GM23338 (cell line): Measurements from ENCODE around the gene SHISAL2B. TPM values are rescaled to one million over a fixed set of nuclear protein-coding genes. Genes with fewer than 3 reads are reported as not detected.

Source experiments
- ATAC-seq: fragments of 200-7000 bp; cut with Tn5 transposase; 3 replicates; pipeline ENCODE4 v1.9.1; 2020
- DNase-seq: peaks from one replicate; pipeline ENCODE4 v3.0.0-alpha.2; 2015; ENCODE audit warnings: low spot score
- H2AFZ ChIP-seq: fragments of 200-600 bp; sonication (generic); 2 replicates; pipeline ENCODE4 v1.8.0; 2016; ENCODE audit warnings: antibody characterized with exemption, mild to moderate bottlenecking, moderate library complexity
- H3F3A ChIP-seq: fragments of 200-600 bp; sonication (generic); replicated peaks from 2 replicates; pipeline ENCODE4 v1.8.0; 2017; ENCODE audit warnings: antibody characterized with exemption, mixed run types, low read depth
- H3K27ac ChIP-seq: fragments of 200-600 bp; sonication (generic); 2 replicates; pipeline ENCODE4 v1.6.1; 2016; ENCODE audit warnings: low read depth
- H3K27me3 ChIP-seq: fragments of 200-600 bp; sonication (generic); 2 replicates; pipeline ENCODE4 v1.8.0; 2016; ENCODE audit warnings: mild to moderate bottlenecking, mixed run types, moderate library complexity; ENCODE audit not compliant: insufficient read depth
- H3K36me3 ChIP-seq: fragments of 200-600 bp; sonication (generic); 2 replicates; pipeline ENCODE4 v1.8.0; 2016; ENCODE audit warnings: mild to moderate bottlenecking; ENCODE audit not compliant: insufficient read depth
- H3K4me1 ChIP-seq: fragments of 200-600 bp; sonication (generic); 2 replicates; pipeline ENCODE4 v1.8.0; 2016; ENCODE audit warnings: mild to moderate bottlenecking, moderate library complexity; ENCODE audit not compliant: insufficient read depth
- H3K4me2 ChIP-seq: fragments of 200-600 bp; sonication (generic); 2 replicates; pipeline ENCODE4 v1.7.1; 2017; ENCODE audit warnings: mixed run types
- H3K4me3 ChIP-seq: fragments of 200-600 bp; sonication (generic); 2 replicates; pipeline ENCODE4 v1.6.1; 2016; ENCODE audit warnings: mixed run types
- H3K79me2 ChIP-seq: fragments of 200-600 bp; sonication (generic); replicated peaks from 2 replicates; pipeline ENCODE4 v1.8.0; 2017; ENCODE audit warnings: mild to moderate bottlenecking; ENCODE audit not compliant: insufficient read depth
- H3K9me2 ChIP-seq: fragments of 200-600 bp; sonication (generic); 2 replicates; pipeline ENCODE4 v1.8.0; 2017; ENCODE audit not compliant: insufficient read depth
- H4K20me1 ChIP-seq: fragments of 200-600 bp; sonication (generic); replicated peaks from 2 replicates; pipeline ENCODE4 v1.8.0; 2017; ENCODE audit warnings: mild to moderate bottlenecking; ENCODE audit not compliant: insufficient read depth
- H3K27ac Mint-ChIP-seq: 2 replicates; pipeline ENCODE4 v1.8.0; 2020; ENCODE audit warnings: inconsistent platforms, mild to moderate bottlenecking, moderate library complexity, mixed read lengths
- H3K27me3 Mint-ChIP-seq: 3 replicates; pipeline ENCODE4 v1.8.0; 2022; ENCODE audit warnings: low read depth, mild to moderate bottlenecking, moderate library complexity, mixed read lengths, inconsistent platforms; ENCODE audit not compliant: insufficient read depth, poor library complexity
- H3K36me3 Mint-ChIP-seq: 3 replicates; pipeline ENCODE4 v1.8.0; 2021; ENCODE audit warnings: low read depth, mild to moderate bottlenecking, inconsistent platforms, moderate library complexity, mixed read lengths
- H3K4me1 Mint-ChIP-seq: 3 replicates; pipeline ENCODE4 v1.8.0; 2020; ENCODE audit warnings: mild to moderate bottlenecking, inconsistent platforms, mixed read lengths
- H3K4me3 Mint-ChIP-seq: 3 replicates; pipeline ENCODE4 v1.8.0; 2021; ENCODE audit warnings: moderate library complexity, mild to moderate bottlenecking, inconsistent platforms, mixed read lengths
- H3K9me3 Mint-ChIP-seq: 3 replicates; pipeline ENCODE4 v1.8.0; 2020; ENCODE audit warnings: moderate library complexity, mild to moderate bottlenecking, inconsistent platforms, mixed read lengths
- NANOG ChIP-seq: IDR thresholded peaks from 2 replicates; pipeline ENCODE4 v1.6.1; 2016; ENCODE audit warnings: antibody characterized with exemption, borderline replicate concordance
- POLR2AphosphoS5 ChIP-seq: IDR thresholded peaks from 2 replicates; pipeline ENCODE4 v1.6.1; 2016; ENCODE audit warnings: antibody characterized with exemption, low read depth
- ZNF114 ChIP-seq: fragments of 250-450 bp; sonication (Bioruptor Pico); IDR thresholded peaks from 2 replicates; pipeline ENCODE4 v1.5.0; 2020; ENCODE audit warnings: mild to moderate bottlenecking, moderate library complexity
- ZNF331 ChIP-seq: fragments of 250-450 bp; sonication (Bioruptor Pico); IDR thresholded peaks from 2 replicates; pipeline ENCODE4 v1.5.0; 2020; ENCODE audit warnings: low read depth, mild to moderate bottlenecking, moderate library complexity
- polyA plus RNA-seq: library from polyadenylated mRNA; unstranded; fragments of >200 nt; fragmentation: Nextera tagmentation; extraction: Ambion mirVana; gene quantifications from 2 replicates; pipeline ENCODE4 v1.2.1, GENCODE V29; 2016
- total RNA-seq: library from RNA; depleted of rRNA; stranded (reverse); fragments of >200 nt; shearing (Covaris generic); gene quantifications from 2 replicates; pipeline ENCODE4 v1.2.3, GENCODE V29; 2014
- TF ChIP-seq, protein P1 (sequence below): IDR thresholded peaks from one replicate; pipeline ENCODE4 v1.6.1; 2018; ENCODE audit warnings: antibody characterized with exemption; ENCODE audit not compliant: unreplicated experiment
- TF ChIP-seq, protein P2 (sequence below): fragments of 250-450 bp; sonication (Bioruptor Pico); IDR thresholded peaks from 2 replicates; pipeline ENCODE4 v1.5.0; 2020; ENCODE audit warnings: mild to moderate bottlenecking, moderate library complexity
- TF ChIP-seq, protein P3 (sequence below), 2 experiments: fragments of 200-600 bp in 1 of 2; sonication (generic) in 1 of 2; conservative IDR thresholded peaks; 2 replicates each; pipeline versions ENCODE4 v1.5.1 to v1.6.1; 2016 to 2017; ENCODE audit warnings: antibody characterized with exemption in 2 of 2, low read depth in 2 of 2, mild to moderate bottlenecking in 2 of 2, moderate library complexity in 1 of 2
- TF ChIP-seq, protein P4 (sequence below): IDR thresholded peaks from 2 replicates; pipeline ENCODE4 v1.6.1; 2016; ENCODE audit warnings: antibody characterized with exemption

SHISAL2B gene
- total and polyA plus RNA-seq, 2 experiments from 2014 or later, result 12.3 to 21.1 TPM

DNA sequence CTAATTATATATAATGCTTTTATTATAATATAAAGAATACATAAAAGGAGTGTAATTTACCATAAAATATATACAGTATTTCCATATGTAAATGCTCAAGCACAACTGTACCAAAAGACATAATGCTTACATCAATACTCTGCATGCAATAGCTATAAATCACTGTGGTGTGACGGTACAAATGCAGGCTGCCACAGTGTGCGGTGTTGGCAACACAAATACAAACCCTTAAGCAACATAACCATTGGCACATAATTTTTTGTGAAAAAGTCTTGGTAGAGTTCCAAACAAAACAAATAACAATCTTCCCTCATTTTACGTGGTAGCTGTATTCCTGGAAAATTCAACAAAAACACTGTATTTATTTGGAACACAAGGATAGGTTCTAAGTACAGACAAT lies 1.9 kb upstream of the SHISAL2B start (continued):
- TF ChIP-seq, protein P1, sequence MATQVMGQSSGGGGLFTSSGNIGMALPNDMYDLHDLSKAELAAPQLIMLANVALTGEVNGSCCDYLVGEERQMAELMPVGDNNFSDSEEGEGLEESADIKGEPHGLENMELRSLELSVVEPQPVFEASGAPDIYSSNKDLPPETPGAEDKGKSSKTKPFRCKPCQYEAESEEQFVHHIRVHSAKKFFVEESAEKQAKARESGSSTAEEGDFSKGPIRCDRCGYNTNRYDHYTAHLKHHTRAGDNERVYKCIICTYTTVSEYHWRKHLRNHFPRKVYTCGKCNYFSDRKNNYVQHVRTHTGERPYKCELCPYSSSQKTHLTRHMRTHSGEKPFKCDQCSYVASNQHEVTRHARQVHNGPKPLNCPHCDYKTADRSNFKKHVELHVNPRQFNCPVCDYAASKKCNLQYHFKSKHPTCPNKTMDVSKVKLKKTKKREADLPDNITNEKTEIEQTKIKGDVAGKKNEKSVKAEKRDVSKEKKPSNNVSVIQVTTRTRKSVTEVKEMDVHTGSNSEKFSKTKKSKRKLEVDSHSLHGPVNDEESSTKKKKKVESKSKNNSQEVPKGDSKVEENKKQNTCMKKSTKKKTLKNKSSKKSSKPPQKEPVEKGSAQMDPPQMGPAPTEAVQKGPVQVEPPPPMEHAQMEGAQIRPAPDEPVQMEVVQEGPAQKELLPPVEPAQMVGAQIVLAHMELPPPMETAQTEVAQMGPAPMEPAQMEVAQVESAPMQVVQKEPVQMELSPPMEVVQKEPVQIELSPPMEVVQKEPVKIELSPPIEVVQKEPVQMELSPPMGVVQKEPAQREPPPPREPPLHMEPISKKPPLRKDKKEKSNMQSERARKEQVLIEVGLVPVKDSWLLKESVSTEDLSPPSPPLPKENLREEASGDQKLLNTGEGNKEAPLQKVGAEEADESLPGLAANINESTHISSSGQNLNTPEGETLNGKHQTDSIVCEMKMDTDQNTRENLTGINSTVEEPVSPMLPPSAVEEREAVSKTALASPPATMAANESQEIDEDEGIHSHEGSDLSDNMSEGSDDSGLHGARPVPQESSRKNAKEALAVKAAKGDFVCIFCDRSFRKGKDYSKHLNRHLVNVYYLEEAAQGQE, result no peak

DNA sequence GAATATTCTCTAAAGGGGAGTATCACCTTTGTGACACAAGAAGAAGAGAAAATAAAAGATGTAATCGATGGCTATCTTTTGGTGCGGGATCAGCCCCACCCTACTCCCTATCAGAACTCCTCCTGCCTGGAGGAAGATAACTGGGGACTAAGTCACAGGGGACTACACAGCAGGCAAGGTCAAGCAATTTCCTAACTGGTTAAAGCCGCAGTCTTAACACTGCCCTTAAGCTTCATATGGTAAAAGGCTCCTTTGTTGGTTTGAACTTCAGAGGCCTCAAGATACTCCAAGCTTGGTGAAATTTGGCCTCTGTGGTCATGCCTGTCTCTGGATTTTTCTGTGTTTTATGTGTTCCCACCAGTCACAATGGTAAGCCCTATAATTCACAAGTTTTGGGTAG lies 1.3 kb upstream of the SHISAL2B start:
- no peaks in the 10 kb centered on the region for H3K79me2 ChIP-seq
- TF ChIP-seq ZNF331 (CRISPR knock-in tag) (no peak), NANOG (no peak), ZNF114 (CRISPR knock-in tag) (no peak), POLR2AphosphoS5 (no peak)
- TF ChIP-seq, protein P2, sequence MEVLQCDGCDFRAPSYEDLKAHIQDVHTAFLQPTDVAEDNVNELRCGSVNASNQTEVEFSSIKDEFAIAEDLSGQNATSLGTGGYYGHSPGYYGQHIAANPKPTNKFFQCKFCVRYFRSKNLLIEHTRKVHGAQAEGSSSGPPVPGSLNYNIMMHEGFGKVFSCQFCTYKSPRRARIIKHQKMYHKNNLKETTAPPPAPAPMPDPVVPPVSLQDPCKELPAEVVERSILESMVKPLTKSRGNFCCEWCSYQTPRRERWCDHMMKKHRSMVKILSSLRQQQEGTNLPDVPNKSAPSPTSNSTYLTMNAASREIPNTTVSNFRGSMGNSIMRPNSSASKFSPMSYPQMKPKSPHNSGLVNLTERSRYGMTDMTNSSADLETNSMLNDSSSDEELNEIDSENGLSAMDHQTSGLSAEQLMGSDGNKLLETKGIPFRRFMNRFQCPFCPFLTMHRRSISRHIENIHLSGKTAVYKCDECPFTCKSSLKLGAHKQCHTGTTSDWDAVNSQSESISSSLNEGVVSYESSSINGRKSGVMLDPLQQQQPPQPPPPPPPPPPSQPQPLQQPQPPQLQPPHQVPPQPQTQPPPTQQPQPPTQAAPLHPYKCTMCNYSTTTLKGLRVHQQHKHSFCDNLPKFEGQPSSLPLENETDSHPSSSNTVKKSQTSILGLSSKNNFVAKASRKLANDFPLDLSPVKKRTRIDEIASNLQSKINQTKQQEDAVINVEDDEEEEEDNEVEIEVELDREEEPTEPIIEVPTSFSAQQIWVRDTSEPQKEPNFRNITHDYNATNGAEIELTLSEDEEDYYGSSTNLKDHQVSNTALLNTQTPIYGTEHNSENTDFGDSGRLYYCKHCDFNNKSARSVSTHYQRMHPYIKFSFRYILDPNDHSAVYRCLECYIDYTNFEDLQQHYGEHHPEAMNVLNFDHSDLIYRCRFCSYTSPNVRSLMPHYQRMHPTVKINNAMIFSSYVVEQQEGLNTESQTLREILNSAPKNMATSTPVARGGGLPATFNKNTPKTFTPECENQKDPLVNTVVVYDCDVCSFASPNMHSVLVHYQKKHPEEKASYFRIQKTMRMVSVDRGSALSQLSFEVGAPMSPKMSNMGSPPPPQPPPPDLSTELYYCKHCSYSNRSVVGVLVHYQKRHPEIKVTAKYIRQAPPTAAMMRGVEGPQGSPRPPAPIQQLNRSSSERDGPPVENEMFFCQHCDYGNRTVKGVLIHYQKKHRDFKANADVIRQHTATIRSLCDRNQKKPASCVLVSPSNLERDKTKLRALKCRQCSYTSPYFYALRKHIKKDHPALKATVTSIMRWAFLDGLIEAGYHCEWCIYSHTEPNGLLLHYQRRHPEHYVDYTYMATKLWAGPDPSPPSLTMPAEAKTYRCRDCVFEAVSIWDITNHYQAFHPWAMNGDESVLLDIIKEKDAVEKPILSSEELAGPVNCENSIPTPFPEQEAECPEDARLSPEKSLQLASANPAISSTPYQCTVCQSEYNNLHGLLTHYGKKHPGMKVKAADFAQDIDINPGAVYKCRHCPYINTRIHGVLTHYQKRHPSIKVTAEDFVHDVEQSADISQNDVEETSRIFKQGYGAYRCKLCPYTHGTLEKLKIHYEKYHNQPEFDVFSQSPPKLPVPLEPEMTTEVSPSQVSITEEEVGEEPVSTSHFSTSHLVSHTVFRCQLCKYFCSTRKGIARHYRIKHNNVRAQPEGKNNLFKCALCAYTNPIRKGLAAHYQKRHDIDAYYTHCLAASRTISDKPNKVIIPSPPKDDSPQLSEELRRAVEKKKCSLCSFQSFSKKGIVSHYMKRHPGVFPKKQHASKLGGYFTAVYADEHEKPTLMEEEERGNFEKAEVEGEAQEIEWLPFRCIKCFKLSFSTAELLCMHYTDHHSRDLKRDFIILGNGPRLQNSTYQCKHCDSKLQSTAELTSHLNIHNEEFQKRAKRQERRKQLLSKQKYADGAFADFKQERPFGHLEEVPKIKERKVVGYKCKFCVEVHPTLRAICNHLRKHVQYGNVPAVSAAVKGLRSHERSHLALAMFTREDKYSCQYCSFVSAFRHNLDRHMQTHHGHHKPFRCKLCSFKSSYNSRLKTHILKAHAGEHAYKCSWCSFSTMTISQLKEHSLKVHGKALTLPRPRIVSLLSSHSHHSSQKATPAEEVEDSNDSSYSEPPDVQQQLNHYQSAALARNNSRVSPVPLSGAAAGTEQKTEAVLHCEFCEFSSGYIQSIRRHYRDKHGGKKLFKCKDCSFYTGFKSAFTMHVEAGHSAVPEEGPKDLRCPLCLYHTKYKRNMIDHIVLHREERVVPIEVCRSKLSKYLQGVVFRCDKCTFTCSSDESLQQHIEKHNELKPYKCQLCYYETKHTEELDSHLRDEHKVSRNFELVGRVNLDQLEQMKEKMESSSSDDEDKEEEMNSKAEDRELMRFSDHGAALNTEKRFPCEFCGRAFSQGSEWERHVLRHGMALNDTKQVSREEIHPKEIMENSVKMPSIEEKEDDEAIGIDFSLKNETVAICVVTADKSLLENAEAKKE (CRISPR knock-in tag), result no peak
- TF ChIP-seq, protein P3, sequence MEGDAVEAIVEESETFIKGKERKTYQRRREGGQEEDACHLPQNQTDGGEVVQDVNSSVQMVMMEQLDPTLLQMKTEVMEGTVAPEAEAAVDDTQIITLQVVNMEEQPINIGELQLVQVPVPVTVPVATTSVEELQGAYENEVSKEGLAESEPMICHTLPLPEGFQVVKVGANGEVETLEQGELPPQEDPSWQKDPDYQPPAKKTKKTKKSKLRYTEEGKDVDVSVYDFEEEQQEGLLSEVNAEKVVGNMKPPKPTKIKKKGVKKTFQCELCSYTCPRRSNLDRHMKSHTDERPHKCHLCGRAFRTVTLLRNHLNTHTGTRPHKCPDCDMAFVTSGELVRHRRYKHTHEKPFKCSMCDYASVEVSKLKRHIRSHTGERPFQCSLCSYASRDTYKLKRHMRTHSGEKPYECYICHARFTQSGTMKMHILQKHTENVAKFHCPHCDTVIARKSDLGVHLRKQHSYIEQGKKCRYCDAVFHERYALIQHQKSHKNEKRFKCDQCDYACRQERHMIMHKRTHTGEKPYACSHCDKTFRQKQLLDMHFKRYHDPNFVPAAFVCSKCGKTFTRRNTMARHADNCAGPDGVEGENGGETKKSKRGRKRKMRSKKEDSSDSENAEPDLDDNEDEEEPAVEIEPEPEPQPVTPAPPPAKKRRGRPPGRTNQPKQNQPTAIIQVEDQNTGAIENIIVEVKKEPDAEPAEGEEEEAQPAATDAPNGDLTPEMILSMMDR (conservative IDR thresholded peaks at IDR 0.05; ENCODE audit: low read depth in 2 of 2), result no peak
- TF ChIP-seq, protein P4, sequence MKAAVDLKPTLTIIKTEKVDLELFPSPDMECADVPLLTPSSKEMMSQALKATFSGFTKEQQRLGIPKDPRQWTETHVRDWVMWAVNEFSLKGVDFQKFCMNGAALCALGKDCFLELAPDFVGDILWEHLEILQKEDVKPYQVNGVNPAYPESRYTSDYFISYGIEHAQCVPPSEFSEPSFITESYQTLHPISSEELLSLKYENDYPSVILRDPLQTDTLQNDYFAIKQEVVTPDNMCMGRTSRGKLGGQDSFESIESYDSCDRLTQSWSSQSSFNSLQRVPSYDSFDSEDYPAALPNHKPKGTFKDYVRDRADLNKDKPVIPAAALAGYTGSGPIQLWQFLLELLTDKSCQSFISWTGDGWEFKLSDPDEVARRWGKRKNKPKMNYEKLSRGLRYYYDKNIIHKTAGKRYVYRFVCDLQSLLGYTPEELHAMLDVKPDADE, result no peak
- TF ChIP-seq, protein P1, result no peak
- Mint-ChIP-seq H3K27me3 (peaks cover 25% of the 10 kb centered on the region), H3K4me3 (no peak overlapping the region), H3K36me3 (0 out of 3 replicates have a peak, but pooled peaks cover 6% of the 10 kb centered on the region), H3K9me3 (no peaks in the 10 kb centered on the region; the same call in 2 of the 3 replicates), H3K4me1 (peaks cover 43% of the 10 kb centered on the region), H3K27ac (no peak overlapping the region)
- no peaks in the 10 kb centered on the region for H3F3A ChIP-seq
- peaks cover 24% of the 10 kb centered on the region for H3K4me1 ChIP-seq
- H3K4me3 ChIP-seq, result no peak overlapping the region
- H3K27ac ChIP-seq, result no peak overlapping the region
- H3K4me2 ChIP-seq, result peak overlapping the region; percentile 86
- DNase-seq (no peak), ATAC-seq (no peak)
- H2AFZ ChIP-seq, result 0 out of 2 replicates have a peak overlapping the region, but pooled peaks have one; percentile 2
- H3K27me3 ChIP-seq, result peaks cover 24% of the 10 kb centered on the region
- no peaks in the 10 kb centered on the region for H4K20me1 ChIP-seq
- no peaks in the 10 kb centered on the region for H3K9me2 ChIP-seq
- no peaks in the 10 kb centered on the region for H3K36me3 ChIP-seq
